Measurements from ENCODE around the gene TMEM120B. TPM values are rescaled to one million over a fixed set of nuclear protein-coding genes. Genes with fewer than 3 reads are reported as not detected.

TMEM120B gene
- total RNA-seq, 3 donors from 2014 or later, result 5.4 to 8.2 (median 6.1) TPM

GRCh38 chr12:121769297-121769830 is 56.8 kb downstream of the TMEM120B start:
- Histone ChIP-seq H3K27me3 (no peaks in the 10 kb centered on the region), H3K9me3 (no peaks in the 10 kb centered on the region), H3K4me3 (no peak overlapping the region), H3K27ac (no peak overlapping the region), H3K36me3 (no peaks in the 10 kb centered on the region), H3K4me1 (peaks cover 0 to 8% of the 10 kb centered on the region in 2 donors)
- TF ChIP-seq POLR2A (IDR thresholded peaks at IDR 0.05), result no peak
- TF ChIP-seq, protein P1, sequence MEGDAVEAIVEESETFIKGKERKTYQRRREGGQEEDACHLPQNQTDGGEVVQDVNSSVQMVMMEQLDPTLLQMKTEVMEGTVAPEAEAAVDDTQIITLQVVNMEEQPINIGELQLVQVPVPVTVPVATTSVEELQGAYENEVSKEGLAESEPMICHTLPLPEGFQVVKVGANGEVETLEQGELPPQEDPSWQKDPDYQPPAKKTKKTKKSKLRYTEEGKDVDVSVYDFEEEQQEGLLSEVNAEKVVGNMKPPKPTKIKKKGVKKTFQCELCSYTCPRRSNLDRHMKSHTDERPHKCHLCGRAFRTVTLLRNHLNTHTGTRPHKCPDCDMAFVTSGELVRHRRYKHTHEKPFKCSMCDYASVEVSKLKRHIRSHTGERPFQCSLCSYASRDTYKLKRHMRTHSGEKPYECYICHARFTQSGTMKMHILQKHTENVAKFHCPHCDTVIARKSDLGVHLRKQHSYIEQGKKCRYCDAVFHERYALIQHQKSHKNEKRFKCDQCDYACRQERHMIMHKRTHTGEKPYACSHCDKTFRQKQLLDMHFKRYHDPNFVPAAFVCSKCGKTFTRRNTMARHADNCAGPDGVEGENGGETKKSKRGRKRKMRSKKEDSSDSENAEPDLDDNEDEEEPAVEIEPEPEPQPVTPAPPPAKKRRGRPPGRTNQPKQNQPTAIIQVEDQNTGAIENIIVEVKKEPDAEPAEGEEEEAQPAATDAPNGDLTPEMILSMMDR (IDR thresholded peaks at IDR 0.05), result no peak
- TF ChIP-seq POLR2AphosphoS5 (IDR thresholded peaks at IDR 0.05), result no peak
- intact Hi-C loops (cut with DNase I; ENCODE audit: low total_unique reads), result no loop called here
- no peak for DNase-seq (ENCODE audit: low spot score in 2 of 2)

DNA sequence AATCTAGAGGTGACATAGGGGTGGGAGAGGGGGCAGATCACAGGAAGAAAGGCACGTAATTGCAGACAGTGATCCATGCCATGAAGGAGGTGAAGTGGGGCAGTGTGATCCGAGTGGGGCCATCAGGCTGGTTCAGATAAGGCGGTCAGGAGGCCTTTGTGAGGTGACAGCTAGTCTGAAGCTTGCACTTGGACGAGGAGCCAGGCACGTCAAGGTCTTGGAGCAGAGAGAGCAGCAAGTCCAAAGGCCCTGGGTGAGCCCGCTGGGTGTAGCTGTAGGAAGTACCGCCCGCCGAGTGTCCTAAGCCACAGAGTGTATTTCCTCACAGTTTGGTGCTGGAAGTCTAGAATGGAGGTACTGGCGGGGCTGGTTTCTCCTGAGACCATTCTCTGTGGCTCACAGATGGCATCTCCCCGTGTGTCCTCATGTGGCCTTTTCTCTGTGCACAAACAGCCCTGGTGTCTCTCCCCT is 57.3 kb downstream of the TMEM120B start:
- DNase-seq (ENCODE audit: low spot score in 2 of 2), result no peak
- Histone ChIP-seq H3K36me3 (no peaks in the 10 kb centered on the region), H3K9me3 (no peaks in the 10 kb centered on the region), H3K4me3 (no peak overlapping the region), H3K27ac (no peak overlapping the region), H3K27me3 (no peaks in the 10 kb centered on the region), H3K4me1 (peaks cover 0 to 8% of the 10 kb centered on the region in 2 donors)
- TF ChIP-seq POLR2A (IDR thresholded peaks at IDR 0.05) (no peak), POLR2AphosphoS5 (IDR thresholded peaks at IDR 0.05) (no peak)
- TF ChIP-seq, protein P1 (IDR thresholded peaks at IDR 0.05), result no peak
- intact Hi-C loops (cut with DNase I; ENCODE audit: low total_unique reads), result loop anchor here (10.0 kb wide), 1 partner anchor 65 kb away; no protein-coding TSS in a partner anchor

GRCh38 chr12:121770388-121770787 is 57.8 kb downstream of the TMEM120B start:
- Histone ChIP-seq H3K4me3 (no peak overlapping the region), H3K4me1 (peaks cover 0 to 8% of the 10 kb centered on the region in 2 donors), H3K9me3 (no peaks in the 10 kb centered on the region), H3K36me3 (no peaks in the 10 kb centered on the region), H3K27ac (no peak overlapping the region), H3K27me3 (no peaks in the 10 kb centered on the region)
- intact Hi-C loops (cut with DNase I; ENCODE audit: low total_unique reads), result loop anchor here (10.0 kb wide), 1 partner anchor 66 kb away; no protein-coding TSS in a partner anchor
- TF ChIP-seq, protein P1 (IDR thresholded peaks at IDR 0.05), result no peak
- TF ChIP-seq POLR2A (IDR thresholded peaks at IDR 0.05) (no peak), POLR2AphosphoS5 (IDR thresholded peaks at IDR 0.05) (no peak)
- DNase-seq (ENCODE audit: low spot score in 2 of 2), result no peak

DNA sequence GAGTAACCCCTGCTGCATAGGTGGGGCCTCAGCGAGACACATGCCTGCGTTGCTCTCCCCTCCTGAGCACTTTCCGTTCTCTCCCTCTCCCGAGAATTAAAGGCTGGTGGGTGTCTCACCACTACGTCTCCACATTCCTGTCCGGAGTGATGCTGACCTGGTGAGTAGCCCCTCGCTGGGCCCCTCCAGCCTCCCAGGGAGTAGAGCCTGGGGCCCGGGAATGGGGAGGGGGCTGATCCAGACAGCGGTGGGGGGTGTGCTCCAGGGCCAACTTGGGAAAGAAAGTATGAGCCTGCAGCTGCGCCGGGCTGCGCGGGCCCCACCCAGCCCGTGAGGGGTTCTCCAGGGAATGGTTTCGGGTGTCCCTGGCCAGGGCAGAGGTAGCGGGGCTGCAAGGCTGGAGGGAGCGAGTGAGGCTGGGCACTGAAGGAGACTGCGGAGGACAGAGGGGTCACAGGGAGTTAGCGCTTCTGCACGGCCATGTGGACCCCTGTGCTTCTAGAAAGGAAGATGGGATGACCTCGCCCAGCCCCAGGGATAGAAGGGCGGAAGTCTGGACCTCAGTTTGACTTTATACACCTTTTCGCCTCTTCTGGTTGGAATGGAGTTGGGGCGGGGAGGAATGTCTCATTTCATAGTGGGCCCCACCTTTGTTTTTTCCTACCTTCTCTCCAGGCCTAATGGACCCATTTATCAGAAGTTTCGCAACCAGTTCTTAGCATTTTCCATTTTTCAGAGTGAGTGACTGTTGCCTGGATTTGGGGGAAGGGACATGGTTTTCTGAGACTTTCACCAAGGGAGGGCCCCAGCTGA is 58.5 kb downstream of the TMEM120B start:
- Histone ChIP-seq H3K36me3 (no peaks in the 10 kb centered on the region), H3K4me1 (peaks cover 0 to 8% of the 10 kb centered on the region in 2 donors), H3K27ac (no peak overlapping the region), H3K9me3 (no peaks in the 10 kb centered on the region), H3K27me3 (no peaks in the 10 kb centered on the region), H3K4me3 (no peak overlapping the region)
- intact Hi-C loops (cut with DNase I; ENCODE audit: low total_unique reads), result loop anchor here (10.0 kb wide), 1 partner anchor 66 kb away; no protein-coding TSS in a partner anchor
- TF ChIP-seq POLR2A (IDR thresholded peaks at IDR 0.05) (no peak), POLR2AphosphoS5 (IDR thresholded peaks at IDR 0.05) (no peak)
- TF ChIP-seq, protein P1 (IDR thresholded peaks at IDR 0.05), result no peak
- no peak for DNase-seq (ENCODE audit: low spot score in 2 of 2)

All from breast epithelium (tissue), 4 donors.